Panc1 (cell line): ENCODE data around the gene NEK6. TPM values are rescaled to one million over a fixed set of nuclear protein-coding genes. Genes with fewer than 3 reads are reported as not detected.

ENCODE experiments used
- ATAC-seq: fragments of 200-7000 bp; cut with Tn5 transposase; 2 replicates; pipeline ENCODE4 v1.9.1; 2020; ENCODE audit warnings: mild to moderate bottlenecking, moderate library complexity
- BruUV-seq: library from RNA; stranded (reverse); fragments of 400-500 nt; replicated peaks from 2 replicates; lab custom pipeline; 2021; lab: Mats Ljungman, UMichigan
- CTCF ChIA-PET: fragments of 300-600 bp; sonication (Branson Sonifier 250); formaldehyde crosslinking; loops from one replicate; lab custom pipeline; 2022; ENCODE audit warnings: antibody characterized with exemption; lab: Charles Lee
- POLR2A ChIA-PET: fragments of 300-600 bp; sonication (Branson Sonifier 250); formaldehyde crosslinking; loops from one replicate; lab custom pipeline; 2022; ENCODE audit warnings: antibody characterized with exemption; lab: Charles Lee
- DNase-seq: peaks from one replicate; pipeline ENCODE4 v3.0.0-alpha.2; 2010; ENCODE audit warnings: low read depth, low spot score
- H3K27ac ChIP-seq: 2 replicates; pipeline ENCODE4 v1.5.1; 2011; ENCODE audit warnings: mild to moderate bottlenecking, low read length, inconsistent platforms
- H3K27me3 ChIP-seq: fragments of 200-500 bp; sonication (Bioruptor generic); 2 replicates; pipeline ENCODE4 v1.6.0; 2014; ENCODE audit warnings: low read length, inconsistent platforms; ENCODE audit not compliant: control insufficient read depth, insufficient read depth
- H3K36me3 ChIP-seq: fragments of 200-500 bp; sonication (Bioruptor generic); 2 replicates; pipeline ENCODE4 v1.5.1; 2014; ENCODE audit warnings: inconsistent platforms, mild to moderate bottlenecking, low read length, moderate library complexity; ENCODE audit not compliant: control insufficient read depth, insufficient read depth
- H3K4me1 ChIP-seq: 2 replicates; pipeline ENCODE4 v1.5.1; 2011; ENCODE audit warnings: inconsistent platforms, mild to moderate bottlenecking, low read length, moderate library complexity; ENCODE audit not compliant: control insufficient read depth, insufficient read depth
- H3K4me3 ChIP-seq, 2 experiments: 2 replicates each; pipeline ENCODE4 v1.5.1; 2011 to 2012; ENCODE audit warnings: low read depth in 2 of 2, low read length in 2 of 2, mild to moderate bottlenecking in 2 of 2, inconsistent platforms in 1 of 2, moderate library complexity in 1 of 2
- H3K9me3 ChIP-seq: fragments of 200-500 bp; sonication (Bioruptor generic); 2 replicates; pipeline ENCODE4 v1.5.1; 2014; ENCODE audit warnings: low read depth, mild to moderate bottlenecking, inconsistent platforms, low read length, moderate library complexity; ENCODE audit not compliant: control insufficient read depth, insufficient read depth
- POLR2AphosphoS5 ChIP-seq: IDR thresholded peaks from 2 replicates; pipeline ENCODE4 v1.6.1; 2012; ENCODE audit warnings: mild to moderate bottlenecking, low read depth, low read length, moderate library complexity
- SIN3A ChIP-seq: IDR thresholded peaks from 2 replicates; pipeline ENCODE4 v1.6.1; 2012; ENCODE audit warnings: low read depth, mild to moderate bottlenecking, low read length, moderate library complexity, borderline replicate concordance; ENCODE audit not compliant: insufficient read depth
- TCF7L2 ChIP-seq: IDR thresholded peaks from 2 replicates; pipeline ENCODE4 v1.6.1; 2011; ENCODE audit warnings: mild to moderate bottlenecking, low read depth, low read length, inconsistent platforms
- in situ Hi-C: cut with HindIII; loops from 2 replicates; pipeline ENCODE4 v1.10.0; 2016; ENCODE audit warnings: low sequenced_read_pairs, low pct_unique_long_range_greater_than_20kb
- intact Hi-C: fragments of 100-400 bp; cut with micrococcal nuclease; formaldehyde crosslinking; loops from one replicate; pipeline ENCODE4 v1.10.0; 2022; ENCODE audit not compliant: unreplicated experiment
- total RNA-seq: library from RNA; stranded (reverse); gene quantifications from one replicate; pipeline ENCODE4 v1.2.1, GENCODE V29; 2021; ENCODE audit not compliant: unreplicated experiment
- TF ChIP-seq, protein P1 (sequence below), 2 experiments: IDR thresholded peaks; 2 replicates each; pipeline ENCODE4 v1.6.1; 2011 to 2012; ENCODE audit warnings: low read depth in 2 of 2, control low read depth in 1 of 2, low read length in 1 of 2, mild to moderate bottlenecking in 1 of 2, moderate library complexity in 1 of 2; ENCODE audit not compliant: insufficient read depth in 1 of 2
- TF ChIP-seq, protein P2 (sequence below): fragments of 450-650 bp; IDR thresholded peaks from 2 replicates; pipeline ENCODE4 v1.5.1; 2017; ENCODE audit warnings: mild to moderate bottlenecking

Gene NEK6
- total RNA-seq, 1 experiment from 2014 or later, result 56.3 TPM

DNA sequence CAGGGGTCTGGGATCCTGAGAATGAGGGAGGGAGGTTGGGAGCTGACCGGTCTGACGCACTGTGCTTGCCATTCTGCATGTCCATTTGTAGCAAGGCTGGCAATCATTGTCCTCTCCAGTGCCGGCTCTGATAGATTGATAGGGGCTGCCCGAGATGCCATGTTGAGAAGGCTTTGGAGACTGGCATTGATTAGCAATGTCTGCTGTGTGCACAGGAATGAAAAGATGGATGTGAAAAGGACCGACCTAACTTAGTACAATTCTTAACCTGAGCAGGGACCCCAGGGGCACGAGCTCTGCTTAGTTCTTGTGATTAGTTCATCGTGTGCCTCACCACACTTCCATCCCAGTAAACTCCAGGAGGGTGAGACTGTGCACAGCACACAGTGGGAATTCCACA, 17.0 kb downstream of the NEK6 start:
- CTCF ChIA-PET, result no interaction called here
- in situ Hi-C loops, result no loop called here
- intact Hi-C loops, result no loop called here
- DNase-seq (no peak), ATAC-seq (no peak)
- no TSS peak for BruUV-seq
- Histone ChIP-seq H3K9me3 (no peaks in the 10 kb centered on the region), H3K4me1 (peaks cover 53% of the 10 kb centered on the region), H3K36me3 (no peaks in the 10 kb centered on the region), H3K27ac (peak overlapping the region; percentile 51), H3K27me3 (no peaks in the 10 kb centered on the region), H3K4me3 (no peak overlapping the region)
- POLR2A ChIA-PET, result no interaction called here
- TF ChIP-seq TCF7L2 (no peak), SIN3A (no peak), POLR2AphosphoS5 (no peak)
- TF ChIP-seq, protein P1, sequence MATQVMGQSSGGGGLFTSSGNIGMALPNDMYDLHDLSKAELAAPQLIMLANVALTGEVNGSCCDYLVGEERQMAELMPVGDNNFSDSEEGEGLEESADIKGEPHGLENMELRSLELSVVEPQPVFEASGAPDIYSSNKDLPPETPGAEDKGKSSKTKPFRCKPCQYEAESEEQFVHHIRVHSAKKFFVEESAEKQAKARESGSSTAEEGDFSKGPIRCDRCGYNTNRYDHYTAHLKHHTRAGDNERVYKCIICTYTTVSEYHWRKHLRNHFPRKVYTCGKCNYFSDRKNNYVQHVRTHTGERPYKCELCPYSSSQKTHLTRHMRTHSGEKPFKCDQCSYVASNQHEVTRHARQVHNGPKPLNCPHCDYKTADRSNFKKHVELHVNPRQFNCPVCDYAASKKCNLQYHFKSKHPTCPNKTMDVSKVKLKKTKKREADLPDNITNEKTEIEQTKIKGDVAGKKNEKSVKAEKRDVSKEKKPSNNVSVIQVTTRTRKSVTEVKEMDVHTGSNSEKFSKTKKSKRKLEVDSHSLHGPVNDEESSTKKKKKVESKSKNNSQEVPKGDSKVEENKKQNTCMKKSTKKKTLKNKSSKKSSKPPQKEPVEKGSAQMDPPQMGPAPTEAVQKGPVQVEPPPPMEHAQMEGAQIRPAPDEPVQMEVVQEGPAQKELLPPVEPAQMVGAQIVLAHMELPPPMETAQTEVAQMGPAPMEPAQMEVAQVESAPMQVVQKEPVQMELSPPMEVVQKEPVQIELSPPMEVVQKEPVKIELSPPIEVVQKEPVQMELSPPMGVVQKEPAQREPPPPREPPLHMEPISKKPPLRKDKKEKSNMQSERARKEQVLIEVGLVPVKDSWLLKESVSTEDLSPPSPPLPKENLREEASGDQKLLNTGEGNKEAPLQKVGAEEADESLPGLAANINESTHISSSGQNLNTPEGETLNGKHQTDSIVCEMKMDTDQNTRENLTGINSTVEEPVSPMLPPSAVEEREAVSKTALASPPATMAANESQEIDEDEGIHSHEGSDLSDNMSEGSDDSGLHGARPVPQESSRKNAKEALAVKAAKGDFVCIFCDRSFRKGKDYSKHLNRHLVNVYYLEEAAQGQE (IDR thresholded peaks at IDR 0.05; ENCODE audit: insufficient read depth in 1 of 2, low read depth in 2 of 2, low read length in 1 of 2), result no peak
- TF ChIP-seq, protein P2, sequence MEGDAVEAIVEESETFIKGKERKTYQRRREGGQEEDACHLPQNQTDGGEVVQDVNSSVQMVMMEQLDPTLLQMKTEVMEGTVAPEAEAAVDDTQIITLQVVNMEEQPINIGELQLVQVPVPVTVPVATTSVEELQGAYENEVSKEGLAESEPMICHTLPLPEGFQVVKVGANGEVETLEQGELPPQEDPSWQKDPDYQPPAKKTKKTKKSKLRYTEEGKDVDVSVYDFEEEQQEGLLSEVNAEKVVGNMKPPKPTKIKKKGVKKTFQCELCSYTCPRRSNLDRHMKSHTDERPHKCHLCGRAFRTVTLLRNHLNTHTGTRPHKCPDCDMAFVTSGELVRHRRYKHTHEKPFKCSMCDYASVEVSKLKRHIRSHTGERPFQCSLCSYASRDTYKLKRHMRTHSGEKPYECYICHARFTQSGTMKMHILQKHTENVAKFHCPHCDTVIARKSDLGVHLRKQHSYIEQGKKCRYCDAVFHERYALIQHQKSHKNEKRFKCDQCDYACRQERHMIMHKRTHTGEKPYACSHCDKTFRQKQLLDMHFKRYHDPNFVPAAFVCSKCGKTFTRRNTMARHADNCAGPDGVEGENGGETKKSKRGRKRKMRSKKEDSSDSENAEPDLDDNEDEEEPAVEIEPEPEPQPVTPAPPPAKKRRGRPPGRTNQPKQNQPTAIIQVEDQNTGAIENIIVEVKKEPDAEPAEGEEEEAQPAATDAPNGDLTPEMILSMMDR, result no peak

DNA sequence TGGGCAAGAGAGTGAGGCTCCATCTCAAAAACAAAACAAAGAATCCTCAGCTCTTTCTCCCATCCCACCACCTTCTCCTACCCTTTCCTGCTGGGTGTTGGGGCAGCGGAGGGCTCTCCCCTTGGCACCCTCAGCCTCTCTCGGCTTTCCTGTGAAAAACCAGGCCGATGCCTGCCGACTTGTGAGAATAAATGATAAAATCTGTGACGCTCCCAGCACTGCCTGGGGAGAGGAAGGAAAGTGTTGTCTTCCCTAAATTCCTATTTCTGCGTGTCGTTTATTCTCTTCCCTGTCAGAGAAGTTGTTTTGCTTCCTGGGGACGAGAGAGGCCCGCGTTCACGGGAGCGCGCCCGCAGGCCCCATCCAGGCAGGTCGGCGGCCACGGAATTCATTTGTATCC, 19.7 kb downstream of the NEK6 start:
- ATAC-seq, result no peak
- Histone ChIP-seq H3K4me3 (no peak overlapping the region), H3K4me1 (peaks cover 53% of the 10 kb centered on the region), H3K36me3 (no peaks in the 10 kb centered on the region), H3K9me3 (no peaks in the 10 kb centered on the region), H3K27ac (peak overlapping the region; percentile 94; the same call in 1 of the 2 replicates), H3K27me3 (no peaks in the 10 kb centered on the region)
- CTCF ChIA-PET, result no interaction called here
- TF ChIP-seq, protein P1 (IDR thresholded peaks at IDR 0.05; ENCODE audit: insufficient read depth in 1 of 2, low read depth in 2 of 2, low read length in 1 of 2), result no peak
- TF ChIP-seq TCF7L2, result no peak
- TF ChIP-seq POLR2AphosphoS5, result no peak
- no peak for TF ChIP-seq SIN3A
- TF ChIP-seq, protein P2, result no peak
- in situ Hi-C loops (no loop called here), intact Hi-C loops (no loop called here)
- no TSS peak for BruUV-seq
- DNase-seq, result no peak
- POLR2A ChIA-PET, result no interaction called here
